ENCODE measurements around the gene PILRA.
"Not testable (repeated sequence)": the region's sequence is repeated elsewhere in the genome, so short reads cannot be mapped to it uniquely, and the experiment has no call there.

The PILRA gene

GRCh38 chr7:100358027-100358856 is 15.0 kb upstream of the PILRA start, which contains the start of gene PILRB:
PILRB (plus strand) TSS chr7:100358117; CDS start chr7:100358303, 186 bp downstream.
- DNase-seq = no peak

- DNase-seq = no peak
Measured at GRCh38 chr7:100358857-100359212, 14.5 kb upstream of the PILRA start.

GRCh38 chr7:100360135-100360854 is 13.0 kb upstream of the PILRA start:
- DNase-seq = no peak

- no peak for DNase-seq
Measured at GRCh38 chr7:100363098-100363497, 10.2 kb upstream of the PILRA start.

GRCh38 chr7:100363797-100364196 is 9.5 kb upstream of the PILRA start:
- DNase-seq = not testable (repeated sequence)

GRCh38 chr7:100364480-100364879 is 8.8 kb upstream of the PILRA start:
- DNase-seq = no peak

- not testable (repeated sequence) for DNase-seq
Measured at GRCh38 chr7:100365998-100366367, 7.3 kb upstream of the PILRA start.

- DNase-seq = no peak
Measured at GRCh38 chr7:100366411-100367250, 6.7 kb upstream of the PILRA start.

- no peak for DNase-seq
Measured at GRCh38 chr7:100367251-100367620, 6.1 kb upstream of the PILRA start.

GRCh38 chr7:100367676-100368613 is 5.3 kb upstream of the PILRA start:
- DNase-seq = no peak

GRCh38 chr7:100369105-100369504 is 4.2 kb upstream of the PILRA start:
- no peak for DNase-seq

- DNase-seq = no peak
Measured at GRCh38 chr7:100370303-100370702, 3.0 kb upstream of the PILRA start.

GRCh38 chr7:100370746-100371145 is 2.5 kb upstream of the PILRA start:
- no peak for DNase-seq

- DNase-seq = no peak
Measured at GRCh38 chr7:100371561-100372171, 1.6 kb upstream of the PILRA start.

GRCh38 chr7:100372256-100372655 is 1.0 kb upstream of the PILRA start:
- DNase-seq = no peak

GRCh38 chr7:100372694-100373093 is 593 bp upstream of the PILRA start:
- DNase-seq = no peak

- not testable (repeated sequence) for DNase-seq
Measured at GRCh38 chr7:100373870-100374598, 747 bp downstream of the PILRA start.

- DNase-seq = no peak
Measured at GRCh38 chr7:100374601-100375000, 1.3 kb downstream of the PILRA start.

GRCh38 chr7:100376066-100376465 is 2.8 kb downstream of the PILRA start:
- no peak for DNase-seq

GRCh38 chr7:100378114-100378755 is 4.9 kb downstream of the PILRA start:
- DNase-seq = no peak

- DNase-seq = no peak
Measured at GRCh38 chr7:100380196-100380595, 6.9 kb downstream of the PILRA start.
